GM12875 (cell line): ENCODE results near the gene CDK5R1.

ENCODE experiments used
- H3K4me3 ChIP-seq: one replicate; pipeline ENCODE4 v1.5.1; 2011; ENCODE audit warnings: low read depth, low read length, control low read depth
- TF ChIP-seq, protein P1 (sequence below): IDR thresholded peaks from 2 replicates; pipeline ENCODE4 v1.5.1; 2011; ENCODE audit warnings: low read depth, mild to moderate bottlenecking, control low read depth, inconsistent platforms, low read length, moderate library complexity, borderline replicate concordance; ENCODE audit not compliant: insufficient read depth

CDK5R1 gene

GRCh38 chr17:32504166-32504990, 17.6 kb downstream of the CDK5R1 start:
- TF ChIP-seq, protein P1, sequence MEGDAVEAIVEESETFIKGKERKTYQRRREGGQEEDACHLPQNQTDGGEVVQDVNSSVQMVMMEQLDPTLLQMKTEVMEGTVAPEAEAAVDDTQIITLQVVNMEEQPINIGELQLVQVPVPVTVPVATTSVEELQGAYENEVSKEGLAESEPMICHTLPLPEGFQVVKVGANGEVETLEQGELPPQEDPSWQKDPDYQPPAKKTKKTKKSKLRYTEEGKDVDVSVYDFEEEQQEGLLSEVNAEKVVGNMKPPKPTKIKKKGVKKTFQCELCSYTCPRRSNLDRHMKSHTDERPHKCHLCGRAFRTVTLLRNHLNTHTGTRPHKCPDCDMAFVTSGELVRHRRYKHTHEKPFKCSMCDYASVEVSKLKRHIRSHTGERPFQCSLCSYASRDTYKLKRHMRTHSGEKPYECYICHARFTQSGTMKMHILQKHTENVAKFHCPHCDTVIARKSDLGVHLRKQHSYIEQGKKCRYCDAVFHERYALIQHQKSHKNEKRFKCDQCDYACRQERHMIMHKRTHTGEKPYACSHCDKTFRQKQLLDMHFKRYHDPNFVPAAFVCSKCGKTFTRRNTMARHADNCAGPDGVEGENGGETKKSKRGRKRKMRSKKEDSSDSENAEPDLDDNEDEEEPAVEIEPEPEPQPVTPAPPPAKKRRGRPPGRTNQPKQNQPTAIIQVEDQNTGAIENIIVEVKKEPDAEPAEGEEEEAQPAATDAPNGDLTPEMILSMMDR: no peak
- no peak overlapping the region for H3K4me3 ChIP-seq

GRCh38 chr17:32508926-32509325, 22.1 kb downstream of the CDK5R1 start:
- TF ChIP-seq, protein P1: no peak
- no peak overlapping the region for H3K4me3 ChIP-seq

GRCh38 chr17:32510466-32510865, 23.7 kb downstream of the CDK5R1 start:
- TF ChIP-seq, protein P1: no peak

DNA sequence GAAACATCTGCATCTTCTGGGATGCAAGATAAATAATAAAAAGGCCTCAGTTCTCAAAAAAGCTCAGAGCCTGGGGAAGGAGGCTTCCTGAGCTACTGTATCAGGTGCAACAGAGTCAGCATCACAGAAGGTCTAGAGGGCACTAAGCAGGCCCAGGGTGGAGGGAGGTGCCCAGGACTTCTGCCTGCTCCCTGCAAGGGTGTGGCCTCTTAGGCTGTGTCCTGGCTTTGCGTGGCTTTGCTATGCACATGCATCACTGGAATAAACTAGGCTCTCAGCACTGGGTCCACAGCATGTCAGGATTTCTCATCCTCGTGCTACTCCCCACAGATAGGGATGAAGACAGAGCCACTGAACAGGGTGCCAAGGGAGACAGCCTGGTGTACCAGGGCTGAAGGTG, 25.5 kb downstream of the CDK5R1 start:
- TF ChIP-seq, protein P1: no peak

More at GRCh38 chr17:32510466-32510865, 23.7 kb downstream of the CDK5R1 start:
- no peak overlapping the region for H3K4me3 ChIP-seq

DNA sequence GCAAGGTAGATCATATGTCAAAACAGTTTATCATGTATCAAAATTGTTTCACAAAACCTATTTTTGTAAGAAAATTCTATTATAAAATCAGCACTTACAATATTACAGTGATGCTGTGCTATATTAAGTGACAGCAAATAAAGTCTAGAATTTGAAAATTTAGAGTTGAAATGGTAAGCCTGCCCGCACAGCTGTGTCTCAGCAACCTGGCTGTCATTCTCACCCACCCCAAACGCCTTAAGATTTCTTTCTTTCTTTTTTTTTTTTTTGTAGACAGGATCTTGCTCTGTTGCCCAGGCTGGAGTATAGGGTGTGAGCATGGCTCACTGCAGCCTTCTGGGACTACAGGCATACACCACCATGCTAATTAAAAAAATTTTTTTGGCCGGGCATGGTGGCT, 26.8 kb downstream of the CDK5R1 start:
- no peak overlapping the region for H3K4me3 ChIP-seq
- TF ChIP-seq, protein P1: no peak

More for the DNA sequence above, 25.5 kb downstream of the CDK5R1 start:
- H3K4me3 ChIP-seq: no peak overlapping the region

GRCh38 chr17:32514606-32515005, 27.8 kb downstream of the CDK5R1 start:
- TF ChIP-seq, protein P1: no peak
- no peak overlapping the region for H3K4me3 ChIP-seq
